Heart left ventricle (tissue), 16 donors: Measurements from ENCODE around the gene USO1. TPM values are rescaled to one million over a fixed set of nuclear protein-coding genes. Genes with fewer than 3 reads are reported as not detected.

Source experiments
- ATAC-seq, 4 donors: fragments of 200-7000 bp; cut with Tn5 transposase; one replicate each; pipeline ENCODE4 v1.9.1; 2020 to 2022; ENCODE audit warnings: moderate library complexity in 4 of 4, mild to moderate bottlenecking in 3 of 4, moderate number of reproducible peaks in 1 of 4
- DNase-seq, 5 donors: peaks; one replicate each; pipeline ENCODE4 v3.0.0-alpha.2; 2020
- H3K27ac ChIP-seq, 12 donors: fragments of 200-600 bp; sonication (generic) in 4 of 12; one replicate each; pipeline versions ENCODE4 v1.5.0 to v1.8.0; 2016 to 2022; ENCODE audit warnings: mild to moderate bottlenecking in 2 of 12
- H3K27me3 ChIP-seq, 9 donors: fragments of 200-600 bp; sonication (generic) in 2 of 9; one replicate each; pipeline versions ENCODE4 v1.5.1 to v1.8.0; 2016 to 2022; ENCODE audit warnings: mild to moderate bottlenecking in 3 of 9
- H3K36me3 ChIP-seq, 9 donors: fragments of 200-600 bp; sonication (generic) in 2 of 9; one replicate each; pipeline versions ENCODE4 v1.5.0 to v1.8.0; 2018 to 2022; ENCODE audit warnings: mild to moderate bottlenecking in 2 of 9
- H3K4me1 ChIP-seq, 12 donors: fragments of 200-600 bp; sonication (generic) in 4 of 12; one replicate each; pipeline versions ENCODE4 v1.5.0 to v1.8.0; 2016 to 2022; ENCODE audit warnings: mild to moderate bottlenecking in 3 of 12
- H3K4me3 ChIP-seq, 12 donors: fragments of 200-600 bp; sonication (generic) in 4 of 12; one replicate each; pipeline versions ENCODE4 v1.5.0 to v1.8.0; 2017 to 2022; ENCODE audit warnings: mild to moderate bottlenecking in 9 of 12, moderate library complexity in 4 of 12
- H3K9me3 ChIP-seq, 12 donors: fragments of 200-600 bp; sonication (generic) in 4 of 12; one replicate each; pipeline versions ENCODE4 v1.5.0 to v1.8.0; 2016 to 2022; ENCODE audit warnings: mild to moderate bottlenecking in 1 of 12
- POLR2A ChIP-seq, 2 donors: fragments of 450-650 bp; IDR thresholded peaks; one replicate each; pipeline ENCODE4 v1.6.1; 2017; ENCODE audit warnings: antibody characterized with exemption in 2 of 2, mild to moderate bottlenecking in 2 of 2, moderate library complexity in 2 of 2
- WGBS, 4 donors: extraction: QIAGEN DNeasy Blood & Tissue Kit in 2 of 4; methylation state at CpG; one replicate each; pipeline versions ENCODE4 v1.1.5 to v1.1.7; 2013 to 2018; 5-methylcytosine and 5-hydroxymethylcytosine counted together
- intact Hi-C, 10 donors: fragments of 100-400 bp; cut with DNase I; formaldehyde crosslinking; loops; one replicate each; pipeline versions ENCODE4 v1.11.1 to v1.14.2; 2022
- polyA plus RNA-seq, 2 donors: library from polyadenylated mRNA; stranded (reverse); fragments of 200-250 nt; gene quantifications; one replicate each; pipeline ENCODE4 v1.2.3, GENCODE V29; 2013
- total RNA-seq, 9 donors: library from RNA; depleted of rRNA in 2 of 9; stranded (reverse); fragments of >200 nt in 2 of 9; fragmentation: NEBNext Ultra II Directional in 3 of 9; extraction: Animal tissue kit (Norgen Biotek cat#: 25700) in 3 of 9; gene quantifications; one replicate each; pipeline versions ENCODE4 v1.1.0 to v1.2.4, GENCODE V29; 2016 to 2023
- TF ChIP-seq, protein P1 (sequence below), 12 donors: fragments of 200-600 bp; sonication (generic) in 4 of 12; IDR thresholded peaks; one replicate each; pipeline versions ENCODE4 v1.5.0 to v1.8.0; 2018 to 2022; ENCODE audit warnings: antibody characterized with exemption in 12 of 12, mild to moderate bottlenecking in 5 of 12
- donor health status: ischemic (EF 13 %, LVEDD 7.1; RV severe dilation, severe dysfunction).
- donor health status: healthy with polysubstance abuse.
- donor health status: DM: no; HTN: yes; CAD: no.
- donor health status: DM: no; HTN: no; CAD: no.
- donor health status: ischemic (EF 25% LVEDD 6.9; RV normal size, moderate dysfunction).
- donor health status: ischemic (EF 25% LVEDD 5.7; RV mildly dilated, moderate dysfunction).
- donor health status: healthy.
- donor health status: DM: yes; HTN: yes; CAD: no.
- donor health status: ischemic (EF 35%, LVEDD 5.7; RV mildly dilated, moderate dysfunction).
- donor health status: nonischemic (EF 11% LVEDD 7.7; RV severe dilation, severe dysfunction).
- donor health status: DM: yes; HTN: yes; CAD: no.
- donor health status: PGD.
- donor health status: ischemic (EF 29% LVEDD 5.4; RV normal size, mild dysfunction).
- donor health status: nonischemic (EF 23%, LVEDD 6.1; RV moderate dilation, normal function).

The USO1 gene
- total and polyA plus RNA-seq, 11 donors = 28.6 to 87.1 (median 77.0) TPM

DNA sequence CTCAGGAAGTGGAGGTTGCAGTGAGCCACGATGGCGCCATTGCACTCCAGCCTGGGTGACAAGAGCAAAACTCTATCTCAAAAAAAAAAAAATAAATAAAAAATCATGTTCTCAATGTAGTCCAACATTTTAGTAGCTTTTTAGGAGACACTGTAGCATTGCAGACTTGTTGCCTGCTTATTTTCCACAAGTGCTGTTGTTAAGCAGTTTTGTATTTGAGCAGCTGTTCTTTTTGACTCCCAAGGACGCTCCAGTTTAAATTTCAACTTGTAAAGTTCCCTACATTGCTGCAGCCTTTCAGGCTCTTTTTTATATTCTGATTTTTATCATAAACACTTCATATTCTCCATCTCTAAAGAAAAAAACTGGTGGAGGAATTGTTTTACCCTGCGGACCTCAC lies 94.7 kb downstream of the USO1 start:
- no peak overlapping the region for H3K4me3 ChIP-seq
- TF ChIP-seq POLR2A (IDR thresholded peaks at IDR 0.05) = no peak
- TF ChIP-seq, protein P1, sequence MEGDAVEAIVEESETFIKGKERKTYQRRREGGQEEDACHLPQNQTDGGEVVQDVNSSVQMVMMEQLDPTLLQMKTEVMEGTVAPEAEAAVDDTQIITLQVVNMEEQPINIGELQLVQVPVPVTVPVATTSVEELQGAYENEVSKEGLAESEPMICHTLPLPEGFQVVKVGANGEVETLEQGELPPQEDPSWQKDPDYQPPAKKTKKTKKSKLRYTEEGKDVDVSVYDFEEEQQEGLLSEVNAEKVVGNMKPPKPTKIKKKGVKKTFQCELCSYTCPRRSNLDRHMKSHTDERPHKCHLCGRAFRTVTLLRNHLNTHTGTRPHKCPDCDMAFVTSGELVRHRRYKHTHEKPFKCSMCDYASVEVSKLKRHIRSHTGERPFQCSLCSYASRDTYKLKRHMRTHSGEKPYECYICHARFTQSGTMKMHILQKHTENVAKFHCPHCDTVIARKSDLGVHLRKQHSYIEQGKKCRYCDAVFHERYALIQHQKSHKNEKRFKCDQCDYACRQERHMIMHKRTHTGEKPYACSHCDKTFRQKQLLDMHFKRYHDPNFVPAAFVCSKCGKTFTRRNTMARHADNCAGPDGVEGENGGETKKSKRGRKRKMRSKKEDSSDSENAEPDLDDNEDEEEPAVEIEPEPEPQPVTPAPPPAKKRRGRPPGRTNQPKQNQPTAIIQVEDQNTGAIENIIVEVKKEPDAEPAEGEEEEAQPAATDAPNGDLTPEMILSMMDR (IDR thresholded peaks at IDR 0.05) = no peak
- 73 to 96% (median 95%) methylated on average over 4 of the region's 4 CpGs for WGBS, 4 donors
- H3K36me3 ChIP-seq = peaks cover 2 to 29% (median 27%) of the 10 kb centered on the region in 9 donors
- no peaks in the 10 kb centered on the region for H3K4me1 ChIP-seq
- no peaks in the 10 kb centered on the region for H3K27me3 ChIP-seq
- ATAC-seq = no peak
- intact Hi-C loops = loop anchor here in 1 of 10 donors (10.0 kb wide), 1 partner anchor 164 kb away; no protein-coding TSS in a partner anchor
- DNase-seq = no peak
- no peak overlapping the region for H3K27ac ChIP-seq
- H3K9me3 ChIP-seq = no peaks in the 10 kb centered on the region

DNA sequence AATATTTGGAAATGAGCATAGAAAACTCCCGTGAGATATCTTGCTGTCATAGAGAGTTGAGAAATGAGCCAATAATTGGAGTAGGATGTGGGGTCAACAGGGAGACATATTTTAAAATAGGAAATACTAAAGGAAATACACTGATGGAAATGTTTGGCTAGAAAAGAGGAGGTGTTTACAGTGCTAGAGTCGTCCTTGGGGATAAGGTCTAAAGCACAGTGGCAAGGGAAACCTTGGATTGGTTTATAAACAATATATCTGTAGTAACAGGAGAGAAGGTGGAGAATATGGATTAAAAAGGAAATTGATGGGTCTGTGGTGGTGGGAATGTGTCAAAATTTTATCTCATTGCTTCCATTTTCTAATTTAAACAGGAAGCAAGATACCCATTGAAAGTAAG lies 95.8 kb downstream of the USO1 start:
- ATAC-seq (no peak), DNase-seq (no peak)
- H3K9me3 ChIP-seq = no peaks in the 10 kb centered on the region
- TF ChIP-seq POLR2A (IDR thresholded peaks at IDR 0.05) = no peak
- TF ChIP-seq, protein P1 (IDR thresholded peaks at IDR 0.05) = no peak
- peaks cover 0 to 19% (median 16%) of the 10 kb centered on the region in 9 donors for H3K36me3 ChIP-seq
- intact Hi-C loops = no loop called here
- H3K4me3 ChIP-seq = no peak overlapping the region
- H3K27me3 ChIP-seq = no peaks in the 10 kb centered on the region
- no peaks in the 10 kb centered on the region for H3K4me1 ChIP-seq
- 38 to 56% (median 47%) methylated on average over 2 of the region's 2 CpGs for WGBS, 4 donors
- H3K27ac ChIP-seq = no peak overlapping the region

DNA sequence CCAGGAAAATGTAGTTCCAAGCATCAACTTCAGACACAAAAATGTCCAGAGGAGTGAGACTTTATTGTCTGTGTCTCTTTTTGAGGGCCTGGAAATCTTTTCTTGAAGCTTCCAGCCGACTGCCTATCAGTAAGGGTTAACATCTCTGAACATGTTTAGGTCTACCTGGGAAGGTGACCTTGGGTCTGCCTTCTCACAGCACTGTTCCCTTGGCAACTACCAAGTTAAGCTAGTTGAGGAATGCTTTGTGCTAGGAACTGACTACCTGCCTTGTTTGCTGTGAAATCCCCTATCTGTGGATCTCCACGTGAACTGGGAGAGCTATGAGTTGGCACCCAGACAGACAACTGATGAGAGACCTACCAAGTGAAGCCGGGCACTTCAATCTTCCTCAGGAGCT lies 96.3 kb downstream of the USO1 start:
- Histone ChIP-seq H3K27me3 (no peaks in the 10 kb centered on the region), H3K9me3 (no peaks in the 10 kb centered on the region), H3K4me3 (no peak overlapping the region), H3K27ac (no peak overlapping the region), H3K36me3 (peaks cover 0 to 14% (median 11%) of the 10 kb centered on the region in 9 donors), H3K4me1 (no peaks in the 10 kb centered on the region)
- no peak for ATAC-seq
- no peak for DNase-seq
- intact Hi-C loops = no loop called here
- WGBS, 4 donors = 80 to 91% (median 84%) methylated on average over 3 of the region's 3 CpGs
- TF ChIP-seq, protein P1 (IDR thresholded peaks at IDR 0.05) = no peak
- TF ChIP-seq POLR2A (IDR thresholded peaks at IDR 0.05) = no peak

DNA sequence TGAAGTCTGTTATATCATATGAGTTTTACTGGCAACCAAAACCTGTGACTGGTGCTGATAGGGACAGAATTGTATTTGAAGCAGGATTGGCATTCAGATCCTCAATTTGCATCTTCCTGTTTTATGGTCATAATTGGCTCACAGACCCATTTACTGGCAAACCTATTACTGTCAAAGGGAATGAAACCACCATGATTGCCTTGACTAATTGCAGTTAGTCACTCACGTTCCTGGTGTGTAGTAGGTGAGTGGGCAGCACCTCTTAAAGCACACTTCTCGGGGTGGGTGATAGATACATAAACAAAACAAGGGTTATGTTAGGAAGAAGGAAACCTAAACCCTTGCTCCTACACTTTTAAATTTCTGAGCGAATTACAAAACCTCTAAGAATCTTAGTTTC lies 96.8 kb downstream of the USO1 start:
- intact Hi-C loops = no loop called here
- Histone ChIP-seq H3K4me3 (no peak overlapping the region), H3K9me3 (no peaks in the 10 kb centered on the region), H3K27me3 (no peaks in the 10 kb centered on the region), H3K4me1 (no peaks in the 10 kb centered on the region), H3K36me3 (peaks cover 0 to 8% (median 6%) of the 10 kb centered on the region in 9 donors), H3K27ac (no peak overlapping the region)
- ATAC-seq (no peak), DNase-seq (no peak)
- TF ChIP-seq, protein P1 (IDR thresholded peaks at IDR 0.05) = no peak
- TF ChIP-seq POLR2A (IDR thresholded peaks at IDR 0.05) = no peak
- WGBS, 4 donors = 91 to 97% (median 94%) methylated on average over 3 of the region's 3 CpGs
